GM12878 (cell line): ENCODE results near the gene P4HA3.

Source experiments
- JUNB ChIP-seq: IDR thresholded peaks from 2 replicates; pipeline ENCODE4 v1.6.1; 2016; ENCODE audit warnings: antibody characterized with exemption, mild to moderate bottlenecking
- NFYB ChIP-seq: IDR thresholded peaks from 2 replicates; pipeline ENCODE4 v1.6.1; 2011; ENCODE audit warnings: low read depth, mild to moderate bottlenecking, low read length, improper control_type of control experiment, moderate library complexity; ENCODE audit not compliant: insufficient read depth
- RFX5 ChIP-seq: IDR thresholded peaks from 2 replicates; pipeline ENCODE4 v1.6.1; 2011; ENCODE audit warnings: low read depth, low read length, improper control_type of control experiment
- TARDBP ChIP-seq: IDR thresholded peaks from 2 replicates; pipeline ENCODE4 v1.6.1; 2016; ENCODE audit warnings: borderline replicate concordance

DNA sequence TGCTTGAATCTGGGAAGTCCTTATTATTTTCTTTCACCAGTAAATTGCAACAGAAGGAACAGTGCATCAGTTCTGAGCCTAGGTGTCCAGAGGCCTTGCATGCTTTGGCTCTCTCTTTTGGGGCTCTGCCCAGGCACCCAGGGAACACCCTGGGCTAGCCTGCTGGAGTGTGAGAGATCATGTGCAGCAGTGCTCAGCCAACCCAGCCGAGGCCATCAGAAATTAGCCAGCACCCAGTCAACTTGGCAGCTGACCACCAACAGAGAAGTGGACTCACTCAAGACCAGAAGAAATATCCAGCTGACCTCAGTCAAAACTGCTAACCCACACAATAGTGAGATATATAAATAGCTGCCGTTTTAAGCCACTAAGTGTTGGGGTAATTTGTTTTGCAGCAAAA lies 11.2 kb upstream of the P4HA3 start:
- TF ChIP-seq NFYB = no peak
- TF ChIP-seq RFX5 = no peak
- TF ChIP-seq JUNB = no peak
- no peak for TF ChIP-seq TARDBP
